NCI-H2227 (cell line): ENCODE results near the gene IRF1.

Source experiments
- DNase-seq: peaks from one replicate; lab custom pipeline; 2025; ENCODE audit not compliant: unreplicated experiment; lab: John Stamatoyannopoulos, UW

The IRF1 gene

DNA sequence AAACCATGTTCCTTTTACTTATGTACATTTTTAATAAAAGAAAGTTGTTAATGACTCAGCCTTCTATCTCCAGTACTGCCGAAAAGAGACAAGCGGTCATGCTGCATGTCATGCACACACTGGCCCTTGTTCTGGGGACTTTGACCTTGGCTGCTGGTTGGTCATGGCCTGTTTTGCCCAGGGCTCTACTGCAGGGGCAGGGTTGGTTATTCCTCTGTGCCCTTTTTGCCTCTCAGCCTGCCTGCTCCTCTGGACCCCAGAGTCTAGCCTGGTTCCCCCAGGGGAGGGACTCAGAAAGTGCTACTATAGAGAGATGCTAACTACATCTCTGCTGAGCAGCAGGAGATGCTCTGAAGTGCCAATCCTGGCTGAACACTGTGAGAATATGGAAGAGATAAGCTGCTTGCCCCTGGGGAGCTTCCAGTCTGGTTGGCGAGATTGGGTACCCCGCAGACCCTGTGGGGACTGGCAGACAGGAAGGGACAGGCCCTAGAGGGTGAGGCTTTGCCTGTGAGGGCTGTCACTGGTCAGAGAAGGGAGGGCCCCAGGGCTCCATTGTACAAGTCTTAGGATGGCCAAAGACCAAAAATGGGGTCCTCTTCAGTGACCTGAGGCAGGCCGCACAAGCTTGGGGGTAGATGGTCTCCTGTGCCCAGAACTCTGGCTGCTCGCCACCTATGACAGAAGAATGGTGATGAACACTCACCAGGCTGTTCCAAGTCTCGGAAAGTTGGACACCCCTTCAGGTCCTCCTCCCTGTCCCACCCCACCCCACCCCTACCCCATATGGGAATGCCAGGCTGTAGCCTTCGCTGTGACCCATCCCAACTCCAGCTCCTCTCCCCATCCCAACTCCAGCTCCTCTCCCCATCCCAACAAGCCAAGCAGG is 14.3 kb downstream of the IRF1 start:
- no peak for DNase-seq

DNA sequence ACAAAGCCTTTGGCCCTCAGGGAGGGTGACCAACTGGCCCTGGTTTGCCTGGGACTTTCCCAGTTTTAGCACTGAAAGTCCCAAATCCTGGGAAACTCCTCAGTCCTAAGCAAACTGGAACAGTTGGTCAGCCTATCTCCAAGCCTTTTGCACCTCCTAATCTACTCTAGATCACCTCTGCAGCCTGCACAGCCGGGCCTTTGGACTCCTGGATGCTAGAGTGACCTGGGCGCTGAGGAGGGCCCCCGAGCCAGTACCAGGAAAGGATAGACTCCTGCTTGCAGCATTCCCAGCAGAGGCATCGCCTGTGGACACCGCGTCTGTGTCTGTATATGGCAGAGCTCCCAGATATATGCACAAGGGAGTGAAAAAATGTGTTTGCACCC is 15.1 kb downstream of the IRF1 start:
- DNase-seq: no peak

DNA sequence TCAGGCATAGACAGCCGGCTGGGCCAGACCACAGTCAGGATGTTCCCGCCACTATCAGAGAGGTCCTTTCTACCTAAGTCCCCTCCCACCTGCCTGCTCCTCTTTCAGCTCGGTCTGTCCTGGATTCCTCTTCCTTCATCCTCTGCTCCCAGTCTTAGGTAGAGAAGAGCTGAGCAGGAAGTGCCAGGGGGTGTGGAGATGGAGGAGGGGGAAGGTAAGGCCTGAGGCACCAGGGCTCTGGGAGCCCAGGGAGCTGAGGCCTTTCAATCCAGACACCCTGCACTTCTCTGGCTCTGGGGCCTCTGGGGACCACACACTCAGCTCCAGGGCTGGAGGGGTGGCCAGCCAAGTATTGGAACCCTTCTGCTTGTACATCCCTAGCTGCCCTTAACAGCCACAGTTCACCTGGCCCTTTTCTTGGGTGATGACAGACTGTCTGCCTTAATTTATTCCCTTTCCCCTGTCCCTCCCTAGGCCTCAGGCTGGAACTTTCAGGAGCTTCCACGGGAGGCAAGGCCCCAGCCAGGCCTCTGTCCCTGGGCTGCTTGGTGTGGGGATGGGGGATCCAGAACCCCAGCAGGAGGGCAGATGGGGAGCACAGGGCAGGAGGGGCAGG is 15.6 kb downstream of the IRF1 start:
- no peak for DNase-seq

DNA sequence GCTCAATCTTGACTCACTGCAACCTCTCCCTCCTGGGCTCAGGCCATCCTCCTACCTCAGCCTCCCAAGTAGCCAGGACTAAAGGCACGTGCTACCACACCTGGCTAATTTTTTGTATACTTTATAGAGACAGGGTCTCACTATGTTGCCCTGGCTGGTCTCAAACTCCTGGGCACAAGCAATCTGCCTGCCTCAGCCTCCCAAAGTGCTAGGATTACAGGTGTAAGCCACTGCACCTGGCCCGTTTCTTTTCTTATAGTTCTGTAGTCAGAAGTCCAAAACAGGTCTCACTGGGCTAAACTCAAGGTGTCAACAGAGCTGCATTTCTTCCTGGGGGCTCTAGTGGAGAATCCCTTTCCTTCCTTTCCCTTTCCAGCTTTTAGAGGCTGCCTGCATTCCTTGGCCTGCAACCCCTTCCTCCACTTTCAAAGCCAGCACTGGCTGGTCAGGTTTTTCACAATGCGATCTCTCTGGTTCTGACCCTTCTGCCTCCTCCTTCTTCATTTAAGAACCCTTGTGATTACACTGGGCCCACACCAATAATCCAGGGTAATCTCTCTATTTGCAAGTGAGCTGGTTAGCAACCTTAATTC is 16.3 kb downstream of the IRF1 start:
- no peak for DNase-seq

DNA sequence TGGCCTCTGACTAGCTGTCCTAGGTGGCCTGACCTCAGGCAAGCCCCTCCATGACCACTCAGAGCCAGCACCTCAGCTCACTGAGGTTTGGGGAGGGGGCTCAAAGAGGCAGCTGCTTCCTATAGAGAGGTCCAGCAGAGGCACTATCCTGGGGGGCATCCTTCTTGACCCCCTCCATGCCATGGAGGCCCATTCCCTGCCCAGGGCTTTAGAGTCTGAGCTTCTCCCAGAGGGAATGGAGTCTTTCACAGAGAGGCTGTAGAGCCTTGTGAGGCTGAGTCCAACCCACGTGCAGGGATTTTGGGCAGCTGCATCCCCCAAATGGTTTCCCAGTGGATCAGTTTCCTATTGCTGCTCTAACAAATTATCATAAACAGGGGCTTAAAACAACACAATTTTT is 16.9 kb downstream of the IRF1 start:
- no peak for DNase-seq

DNA sequence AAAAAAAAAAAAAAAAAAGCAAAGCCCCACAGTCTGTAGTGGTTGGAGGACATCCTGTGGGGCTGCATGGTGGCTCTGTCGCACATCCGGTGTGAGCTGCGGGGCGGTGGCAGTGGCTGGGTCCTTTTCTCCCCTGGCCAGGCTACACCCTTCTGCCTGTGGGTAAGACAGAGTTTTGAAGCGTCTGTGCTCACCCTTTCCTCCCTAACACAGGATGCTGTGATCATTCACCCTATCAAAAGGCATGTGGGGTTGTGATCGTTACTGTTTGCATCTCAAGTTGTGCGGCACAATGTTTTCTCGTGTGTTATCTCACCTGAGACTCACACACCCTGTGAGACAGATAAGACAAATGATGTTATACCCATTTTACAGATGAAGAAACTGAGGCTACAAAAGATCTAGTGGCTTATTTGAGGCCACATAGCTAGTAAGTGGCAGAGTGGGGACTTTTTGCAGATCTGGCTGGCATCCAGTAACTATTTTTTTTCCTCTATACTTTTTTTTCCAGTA is 17.5 kb downstream of the IRF1 start:
- no peak for DNase-seq

DNA sequence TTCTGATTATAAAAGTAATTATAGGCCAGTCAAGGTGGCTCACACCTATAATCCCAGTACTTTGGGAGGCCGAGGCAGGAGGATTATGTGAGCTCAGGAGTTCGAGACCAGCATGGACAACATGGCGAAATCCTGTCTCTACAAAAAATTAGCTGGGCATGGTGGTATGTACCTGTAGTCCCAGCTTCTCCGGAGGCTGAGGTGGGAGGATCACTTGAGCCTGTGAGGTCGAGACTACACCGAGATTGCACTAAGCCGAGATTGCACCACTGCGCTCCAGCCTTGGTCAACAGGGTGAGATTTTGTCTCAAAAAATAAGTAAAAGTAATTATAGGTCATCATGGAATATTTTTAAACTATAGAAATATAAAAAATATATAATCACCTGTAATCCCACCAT is 18.1 kb downstream of the IRF1 start:
- no peak for DNase-seq

DNA sequence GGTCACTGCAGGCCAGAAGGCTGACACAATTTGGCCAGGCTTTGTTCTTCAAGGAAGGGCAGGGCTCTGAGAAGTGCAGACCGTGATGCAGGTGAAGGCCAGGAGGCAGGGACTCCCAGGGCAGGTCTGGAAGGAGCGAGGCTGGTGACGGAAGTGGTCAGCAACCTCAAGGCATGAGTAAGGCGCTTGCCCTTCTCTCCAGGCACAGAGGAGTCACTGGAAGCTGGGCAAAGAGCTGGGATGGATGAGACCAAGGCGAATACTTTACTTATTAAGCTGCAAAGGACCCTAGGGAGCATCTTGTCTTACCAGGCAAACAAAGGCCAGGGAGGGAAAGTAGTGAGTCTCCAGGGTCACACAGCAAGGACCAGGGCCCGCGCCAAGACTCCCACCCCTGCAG is 18.6 kb downstream of the IRF1 start:
- DNase-seq: no peak

DNA sequence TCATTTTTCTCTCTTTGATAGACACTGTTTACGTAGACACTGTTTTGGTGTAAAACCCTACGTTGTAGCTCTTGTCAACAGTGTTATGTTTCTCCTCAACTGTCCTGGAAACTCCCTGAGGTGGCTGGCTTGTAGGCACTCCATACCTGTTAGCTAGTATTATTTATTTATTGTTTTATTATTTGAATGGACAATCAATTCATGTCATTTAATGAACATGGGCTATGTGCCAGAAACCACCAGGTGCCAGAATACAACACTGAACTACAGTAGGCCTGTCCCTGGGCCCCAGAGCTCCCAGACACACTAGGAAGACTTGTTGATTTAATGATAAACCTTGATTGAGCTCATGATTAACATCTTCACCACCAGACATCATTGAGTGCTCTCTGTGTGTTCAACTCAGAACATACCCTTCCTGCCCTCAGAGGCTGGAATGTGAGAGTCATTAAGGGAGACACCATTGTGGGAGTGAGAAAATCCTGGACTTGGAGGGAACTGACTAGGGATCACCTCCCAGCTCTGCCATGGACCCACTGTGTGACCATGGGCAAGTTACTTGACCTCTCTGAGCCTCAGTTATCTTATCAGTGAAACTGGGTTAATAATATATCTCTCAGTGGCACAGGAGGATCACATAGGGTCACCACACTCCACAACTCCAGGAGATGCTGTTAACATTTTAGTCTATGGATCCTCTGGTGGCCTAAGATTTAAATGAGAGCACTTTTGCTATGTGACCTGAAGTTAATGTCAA is 19.2 kb downstream of the IRF1 start:
- DNase-seq: no peak

DNA sequence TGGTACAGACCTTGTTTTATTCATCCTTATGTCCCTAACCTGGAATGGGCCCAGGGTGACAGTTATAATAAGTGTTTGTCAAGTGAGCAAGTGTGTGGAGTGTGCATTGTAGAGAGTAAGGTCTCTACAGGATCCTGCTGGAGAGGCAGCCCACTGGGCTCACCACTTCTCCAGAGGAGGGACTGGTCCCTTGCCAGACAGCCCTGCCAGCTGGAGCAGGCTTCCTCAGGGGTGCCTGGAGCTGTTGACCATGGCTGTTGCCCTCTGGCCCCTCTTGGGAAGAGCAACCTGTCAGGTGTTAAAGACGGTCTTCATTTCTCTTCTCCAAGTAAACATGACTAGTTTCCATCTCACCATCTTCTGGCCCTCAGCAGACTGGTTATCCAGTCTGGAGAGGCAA is 20.0 kb downstream of the IRF1 start:
- DNase-seq: no peak

DNA sequence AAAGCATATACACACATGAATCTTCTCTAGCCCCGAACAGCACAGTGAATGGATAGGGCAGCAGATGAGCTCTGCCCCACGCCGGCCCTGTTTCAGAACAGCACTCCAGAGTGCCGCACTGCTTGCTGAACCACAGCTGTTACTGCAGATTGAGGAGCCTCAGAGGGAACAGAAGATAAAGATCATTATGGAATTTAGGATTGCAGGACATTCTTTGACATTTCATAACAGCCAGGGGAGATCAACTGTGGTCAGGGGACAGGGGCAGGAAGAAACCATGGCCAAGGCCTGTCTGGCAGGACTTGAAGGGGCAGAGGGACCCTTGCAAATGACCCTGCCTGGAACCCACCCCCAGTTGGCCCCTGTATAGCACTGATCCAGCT is 20.6 kb downstream of the IRF1 start:
- DNase-seq: no peak

DNA sequence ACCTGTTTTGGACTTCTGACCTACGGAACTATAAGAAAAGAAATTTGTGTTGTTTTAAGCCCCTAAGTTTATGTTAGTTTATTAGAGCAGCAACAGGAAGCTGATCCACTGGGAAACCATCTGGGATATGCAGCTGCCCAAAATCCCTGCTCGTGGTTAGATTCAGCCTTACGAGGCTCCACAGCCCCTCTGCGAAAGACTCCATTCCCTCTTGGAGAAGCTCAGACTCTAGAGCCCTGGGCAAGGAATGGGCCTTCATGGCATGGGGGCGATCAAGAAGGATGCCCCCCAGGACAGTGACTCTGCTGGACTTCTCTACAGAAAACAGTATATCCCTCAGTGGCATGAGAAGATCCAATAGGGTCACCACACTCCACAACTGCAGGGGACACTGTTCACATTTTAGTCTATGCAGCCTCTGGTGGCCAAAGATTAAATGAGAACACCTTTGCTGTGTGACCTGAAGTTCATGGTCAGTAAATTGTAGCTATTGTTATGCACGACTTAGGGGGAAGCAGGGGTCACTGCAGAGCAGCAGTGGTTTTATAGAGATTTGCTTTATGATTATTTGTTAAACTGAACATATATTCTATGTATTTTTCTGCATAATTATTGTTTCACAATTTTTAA is 21.1 kb downstream of the IRF1 start:
- DNase-seq: no peak

DNA sequence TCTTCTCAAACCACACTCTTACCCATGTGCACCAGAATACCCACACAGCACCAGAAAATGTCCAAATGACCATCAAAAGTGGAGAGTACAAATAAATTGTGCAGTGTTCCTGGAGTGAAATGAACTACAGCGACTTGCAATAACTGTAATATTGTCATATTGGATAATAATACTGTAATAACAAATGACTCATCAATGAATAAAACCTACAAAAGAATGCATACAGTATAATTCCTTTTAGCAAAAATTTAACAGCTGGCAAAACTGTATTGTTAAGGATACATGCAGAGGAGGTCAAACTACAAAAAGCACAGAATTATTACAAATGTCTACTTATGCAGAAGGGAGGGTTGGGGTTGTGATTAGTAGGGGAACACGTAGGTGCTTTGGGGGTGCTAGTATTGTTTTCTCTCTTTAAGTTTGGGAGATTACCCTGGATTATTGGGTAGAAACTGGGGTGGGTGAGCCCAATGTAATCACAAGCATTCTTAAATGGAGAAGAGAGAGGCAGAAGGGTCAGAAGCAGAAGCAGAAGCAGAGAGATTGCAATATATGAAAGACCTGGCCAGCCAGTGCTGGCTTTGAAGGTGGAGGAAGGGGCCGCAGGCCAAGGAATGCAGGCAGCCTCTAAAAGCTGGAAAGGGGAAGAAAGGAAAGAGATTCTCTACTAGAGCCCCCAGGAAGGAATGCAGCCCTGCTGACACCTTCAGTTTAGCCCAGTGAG is 21.8 kb downstream of the IRF1 start:
- no peak for DNase-seq

DNA sequence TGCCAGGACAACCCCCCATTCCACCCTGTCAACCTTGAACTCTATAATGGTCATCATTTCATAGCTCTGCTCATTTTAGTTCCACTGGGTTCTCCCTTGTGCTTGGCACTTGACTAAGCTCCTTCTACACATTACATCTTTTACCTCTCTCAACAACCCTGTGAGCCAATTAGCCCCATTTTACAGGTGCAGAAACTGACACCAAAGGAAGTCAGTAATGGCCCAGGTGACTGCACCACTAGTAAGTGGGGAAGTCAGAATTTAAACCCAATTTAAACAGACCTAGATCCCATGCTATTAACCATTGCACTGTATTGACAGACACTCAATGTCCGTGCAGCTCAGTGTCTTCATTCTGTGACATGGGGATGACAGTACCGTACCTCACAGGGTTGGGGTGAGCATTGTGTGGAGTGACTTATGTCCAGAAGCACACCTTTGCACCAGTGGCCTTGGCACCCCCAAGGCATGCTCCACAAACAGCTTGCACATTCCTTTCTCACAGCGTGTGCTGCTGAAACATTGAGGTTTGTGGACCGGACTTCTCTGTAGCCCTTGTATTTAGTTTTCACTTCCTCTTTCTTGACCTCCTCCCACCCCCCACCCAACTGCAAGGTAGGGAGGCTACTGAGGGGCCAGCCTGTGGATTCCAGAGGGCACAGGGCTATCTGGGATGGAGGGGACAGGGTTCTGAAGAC is 23.1 kb downstream of the IRF1 start:
- no peak for DNase-seq

DNA sequence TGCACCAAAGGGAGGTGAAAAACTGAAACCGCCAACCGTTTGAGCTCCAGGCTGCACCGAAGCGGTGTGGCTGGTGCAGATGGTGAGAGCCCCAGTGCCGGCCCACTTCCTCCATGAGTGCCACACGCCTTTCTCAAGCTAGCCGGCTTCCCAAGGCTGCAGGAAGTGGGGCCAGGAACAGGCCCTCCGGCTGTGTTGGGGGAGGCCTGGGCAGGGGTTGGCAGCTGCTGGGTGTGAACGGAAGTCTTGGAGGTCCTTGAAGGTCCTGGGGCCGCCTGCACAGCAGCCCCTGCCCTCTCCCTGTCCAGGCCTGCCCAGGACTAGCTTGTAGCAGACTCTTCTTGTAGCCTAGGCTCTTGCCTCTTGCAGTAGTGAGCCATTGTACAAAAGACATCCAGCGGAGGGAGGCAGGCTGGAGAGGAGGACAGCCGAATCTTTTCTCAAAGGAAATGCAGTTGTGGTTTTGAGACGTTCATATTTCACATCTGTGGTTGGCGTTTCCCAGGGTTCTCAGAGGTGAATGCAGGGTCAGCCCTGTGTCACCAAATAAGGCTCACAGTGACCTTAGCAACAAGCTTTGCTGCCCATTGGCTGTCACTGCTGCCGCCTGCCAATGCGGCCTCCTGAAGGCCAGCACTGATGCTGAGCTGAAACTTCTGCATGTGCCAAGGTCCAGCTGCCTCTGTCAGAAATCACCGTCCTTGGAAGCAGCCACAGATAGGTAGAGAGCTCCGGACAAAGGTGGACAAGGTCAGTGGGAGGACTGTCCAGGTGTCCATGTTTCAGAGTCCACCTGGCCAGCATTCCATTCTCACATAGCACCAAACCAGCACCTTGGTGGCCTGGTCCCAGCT is 23.9 kb downstream of the IRF1 start:
- DNase-seq: no peak

DNA sequence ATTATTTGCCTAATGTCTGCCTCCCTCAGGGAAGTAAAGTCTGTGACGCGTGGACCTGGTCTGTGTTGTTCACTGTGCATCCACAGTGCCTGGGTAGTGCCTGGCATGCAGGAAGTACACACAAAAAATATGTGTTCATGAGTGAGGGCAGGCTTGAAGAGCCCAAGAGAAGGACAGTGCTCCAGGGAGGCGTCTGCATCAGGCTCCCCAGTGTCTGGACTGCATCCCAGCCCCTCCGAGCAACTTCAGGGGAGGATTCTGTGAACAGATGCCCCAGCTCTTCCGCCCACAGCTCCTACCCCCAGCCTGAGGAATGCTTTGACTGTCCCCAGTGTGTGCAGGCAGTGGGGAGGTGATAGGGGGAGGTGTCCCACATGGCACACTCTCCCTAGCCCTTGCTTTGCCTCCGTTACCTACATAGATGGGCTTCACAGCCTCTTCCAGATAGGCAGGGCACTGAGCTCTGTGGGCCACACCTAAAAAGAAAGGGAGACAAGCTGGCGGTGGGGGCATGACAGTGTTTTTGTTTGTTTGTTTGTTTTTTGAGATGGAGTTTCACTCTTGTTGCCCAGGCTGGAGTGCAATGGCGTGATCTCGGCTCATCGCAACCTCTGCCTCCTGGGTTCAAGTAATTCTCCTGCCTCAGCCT is 25.4 kb downstream of the IRF1 start:
- no peak for DNase-seq

DNA sequence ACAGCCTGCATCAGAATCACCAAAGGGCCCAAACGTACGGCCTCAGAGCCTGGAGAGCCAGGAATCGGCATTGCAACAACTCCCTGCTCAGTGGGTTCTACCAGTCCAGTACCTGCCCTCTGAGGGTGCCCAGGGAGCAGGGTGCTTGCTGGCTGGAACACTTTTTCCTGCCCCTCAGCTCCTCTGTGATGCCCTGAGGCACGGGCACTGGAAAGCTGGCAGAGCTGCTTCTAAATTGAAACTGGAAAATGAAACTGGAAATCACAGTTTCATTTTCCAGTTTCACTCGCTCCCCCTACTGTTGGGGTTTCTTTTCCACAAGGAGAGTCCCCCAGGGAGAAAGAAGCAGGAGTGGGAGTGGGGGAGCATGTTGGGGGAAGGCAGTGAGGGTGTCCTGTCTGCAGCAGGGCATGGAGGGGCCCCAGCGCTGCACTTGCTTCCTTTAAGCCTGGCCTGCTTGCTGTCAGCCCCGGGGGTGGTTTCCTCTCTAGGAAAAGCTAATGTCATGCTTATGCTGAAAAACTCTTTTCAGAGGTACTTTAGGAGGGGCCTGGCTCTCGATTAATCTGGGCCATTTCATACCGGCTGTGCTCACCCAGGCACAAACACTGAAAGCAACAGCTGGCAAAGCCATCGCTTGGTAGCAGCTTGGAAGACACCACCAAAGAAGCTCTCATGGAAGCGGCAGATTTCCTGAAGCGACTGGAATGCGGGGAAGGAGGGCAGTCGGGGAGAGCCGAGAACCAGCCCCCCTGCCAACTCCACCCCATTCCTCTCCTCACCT is 26.2 kb downstream of the IRF1 start:
- no peak for DNase-seq

DNA sequence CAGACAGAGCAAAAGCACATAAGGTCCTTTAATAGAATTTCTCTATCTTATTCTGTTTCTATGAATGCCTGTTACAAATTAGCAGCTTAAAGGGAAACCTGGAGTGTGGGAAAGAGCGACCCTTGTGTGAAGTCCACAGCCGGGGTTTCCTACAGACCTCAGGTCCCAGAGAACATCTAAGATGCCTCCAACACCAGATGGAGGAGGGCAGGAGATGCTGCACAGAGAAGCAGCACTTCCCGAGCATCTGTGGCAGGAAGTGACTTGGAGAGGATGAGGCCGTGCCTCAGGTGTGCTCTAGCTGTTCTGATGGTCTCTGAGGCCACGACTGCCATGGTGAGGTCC is 26.8 kb downstream of the IRF1 start:
- DNase-seq: no peak
